GM12801 (cell line): ENCODE results near the gene EMID1.

ENCODE experiments used
- TF ChIP-seq, protein P1 (sequence below): IDR thresholded peaks from one replicate; pipeline ENCODE4 v1.5.1; 2011; ENCODE audit warnings: control low read depth; ENCODE audit not compliant: insufficient read length; ENCODE audit errors: extremely low read depth

Gene EMID1

DNA sequence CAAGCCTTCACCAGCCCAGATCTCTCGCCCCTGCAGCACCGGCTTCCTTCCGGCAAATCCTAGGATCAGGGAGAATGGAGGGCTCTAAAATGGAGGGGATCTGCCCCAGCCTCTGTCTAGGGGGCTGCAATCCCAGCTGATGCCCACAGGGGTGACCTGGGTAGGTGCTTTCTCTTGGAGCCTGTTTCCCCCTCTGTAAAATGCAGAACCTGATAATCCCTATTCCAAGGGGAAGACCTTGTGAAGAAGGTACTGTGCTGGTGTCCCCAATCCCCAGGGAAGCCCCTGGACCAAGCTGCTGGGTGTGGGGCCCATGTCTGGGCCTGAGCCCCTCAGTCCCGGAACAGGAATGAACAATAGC lies 2.8 kb downstream of the EMID1 start:
- TF ChIP-seq, protein P1, sequence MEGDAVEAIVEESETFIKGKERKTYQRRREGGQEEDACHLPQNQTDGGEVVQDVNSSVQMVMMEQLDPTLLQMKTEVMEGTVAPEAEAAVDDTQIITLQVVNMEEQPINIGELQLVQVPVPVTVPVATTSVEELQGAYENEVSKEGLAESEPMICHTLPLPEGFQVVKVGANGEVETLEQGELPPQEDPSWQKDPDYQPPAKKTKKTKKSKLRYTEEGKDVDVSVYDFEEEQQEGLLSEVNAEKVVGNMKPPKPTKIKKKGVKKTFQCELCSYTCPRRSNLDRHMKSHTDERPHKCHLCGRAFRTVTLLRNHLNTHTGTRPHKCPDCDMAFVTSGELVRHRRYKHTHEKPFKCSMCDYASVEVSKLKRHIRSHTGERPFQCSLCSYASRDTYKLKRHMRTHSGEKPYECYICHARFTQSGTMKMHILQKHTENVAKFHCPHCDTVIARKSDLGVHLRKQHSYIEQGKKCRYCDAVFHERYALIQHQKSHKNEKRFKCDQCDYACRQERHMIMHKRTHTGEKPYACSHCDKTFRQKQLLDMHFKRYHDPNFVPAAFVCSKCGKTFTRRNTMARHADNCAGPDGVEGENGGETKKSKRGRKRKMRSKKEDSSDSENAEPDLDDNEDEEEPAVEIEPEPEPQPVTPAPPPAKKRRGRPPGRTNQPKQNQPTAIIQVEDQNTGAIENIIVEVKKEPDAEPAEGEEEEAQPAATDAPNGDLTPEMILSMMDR: no peak

DNA sequence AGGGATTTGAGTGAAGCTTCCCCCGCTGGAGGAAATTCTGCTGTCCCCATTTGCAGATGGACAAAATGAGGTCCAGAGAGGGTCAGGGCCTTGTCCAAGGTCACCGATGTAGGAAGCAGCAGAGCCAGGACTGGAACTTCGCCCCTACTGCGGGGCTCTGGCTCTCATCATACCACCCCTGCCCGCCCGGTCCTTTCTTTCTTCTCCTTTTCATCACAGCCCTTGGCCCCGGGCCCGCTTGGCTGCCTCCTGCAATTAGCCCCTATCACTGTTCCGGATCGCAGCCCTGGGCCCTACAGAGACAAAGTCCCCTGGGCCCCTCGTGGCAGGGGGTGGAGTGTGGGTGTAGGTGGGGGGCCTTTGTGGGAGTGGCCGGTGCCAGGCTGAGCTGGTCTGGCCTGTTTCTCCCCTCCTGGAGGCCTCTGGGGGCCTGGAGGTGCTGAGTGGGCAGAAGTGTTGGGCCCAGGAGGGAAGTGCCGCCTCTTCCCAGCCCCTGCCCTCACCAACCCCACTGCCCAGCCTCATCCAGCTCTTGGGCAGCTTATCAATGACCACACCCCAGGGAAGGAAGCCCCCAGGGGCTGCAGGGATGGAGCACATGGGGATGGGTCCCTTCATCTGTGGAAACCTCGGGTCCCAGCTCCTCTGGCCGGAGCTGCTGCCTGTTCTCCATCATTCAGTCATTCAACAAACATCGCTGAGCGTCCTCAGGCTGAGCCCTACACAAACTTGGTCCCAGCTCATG lies 3.4 kb downstream of the EMID1 start:
- TF ChIP-seq, protein P1: no peak

DNA sequence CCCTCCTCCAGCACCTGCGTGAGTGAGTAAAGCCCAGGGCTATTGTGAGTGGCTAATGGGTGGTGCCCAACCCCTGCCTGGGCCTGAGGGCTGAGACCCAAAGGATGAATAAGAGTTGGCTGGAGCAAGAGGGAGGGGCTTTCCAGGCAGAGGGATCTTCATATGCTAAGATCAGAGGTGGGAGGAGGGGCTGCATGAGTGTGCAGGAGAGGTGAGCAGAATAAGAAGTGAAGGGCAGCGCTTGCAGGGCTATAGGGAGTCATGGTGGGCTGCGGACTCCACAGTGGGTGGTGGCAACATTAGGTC lies 3.9 kb downstream of the EMID1 start:
- TF ChIP-seq, protein P1: no peak

DNA sequence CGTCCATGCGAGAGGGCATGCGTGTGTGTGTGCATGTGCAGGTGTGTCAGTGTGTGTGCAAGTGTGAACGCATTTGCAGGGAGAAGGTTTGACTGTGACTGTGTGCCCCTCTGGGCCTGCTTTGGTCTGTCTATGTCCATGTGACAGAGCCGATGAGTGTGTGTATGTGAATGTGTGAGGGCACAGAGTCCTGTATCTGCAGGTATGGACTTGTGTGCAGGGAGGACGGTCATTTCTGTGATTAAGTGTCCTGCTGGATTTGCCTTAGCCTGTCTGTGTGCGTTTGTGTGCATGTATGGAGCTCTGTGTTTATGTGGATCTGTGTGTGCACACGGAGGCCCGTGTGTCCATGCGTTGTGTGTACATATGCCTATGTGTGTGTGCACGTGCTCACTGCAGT lies 5.4 kb downstream of the EMID1 start:
- TF ChIP-seq, protein P1: no peak

DNA sequence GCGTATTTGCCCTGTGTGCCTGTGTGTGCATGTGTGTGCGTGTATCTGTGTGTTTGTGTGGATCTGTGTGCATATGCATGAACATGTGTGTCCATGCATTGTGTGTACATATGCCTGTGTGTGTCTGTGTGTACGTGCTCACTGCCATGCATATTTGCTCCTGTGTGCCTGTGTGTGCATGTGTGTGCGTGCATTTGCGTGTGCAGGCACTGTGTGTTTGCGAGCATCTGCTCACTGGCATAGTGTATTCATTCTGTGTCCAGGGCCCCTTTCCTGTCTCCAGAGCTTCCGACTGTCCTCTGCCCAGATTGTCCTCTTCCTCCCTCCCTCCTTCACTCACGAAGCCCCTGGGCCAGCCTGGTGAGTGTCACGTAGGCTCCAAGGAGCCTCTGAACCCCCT lies 5.8 kb downstream of the EMID1 start:
- TF ChIP-seq, protein P1: no peak

DNA sequence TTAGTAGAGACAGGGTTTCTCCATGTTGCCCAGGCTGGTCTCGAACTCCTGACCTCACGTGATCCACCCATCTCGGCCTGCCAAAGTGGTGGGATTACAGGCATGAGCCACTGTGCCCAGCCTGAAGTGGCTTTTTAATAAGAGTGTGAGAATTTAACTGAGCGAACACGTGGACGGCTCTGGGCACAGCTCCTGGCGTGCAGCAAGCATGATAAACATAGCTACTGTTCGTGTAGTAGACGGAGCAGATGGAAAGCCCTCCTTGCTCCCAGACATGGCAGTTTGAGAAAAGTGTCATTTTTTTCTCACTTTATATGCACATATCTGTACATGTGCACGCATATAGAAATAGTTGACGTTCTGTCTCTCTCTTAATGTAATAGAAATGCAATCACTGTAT lies 7.0 kb downstream of the EMID1 start:
- TF ChIP-seq, protein P1: no peak

DNA sequence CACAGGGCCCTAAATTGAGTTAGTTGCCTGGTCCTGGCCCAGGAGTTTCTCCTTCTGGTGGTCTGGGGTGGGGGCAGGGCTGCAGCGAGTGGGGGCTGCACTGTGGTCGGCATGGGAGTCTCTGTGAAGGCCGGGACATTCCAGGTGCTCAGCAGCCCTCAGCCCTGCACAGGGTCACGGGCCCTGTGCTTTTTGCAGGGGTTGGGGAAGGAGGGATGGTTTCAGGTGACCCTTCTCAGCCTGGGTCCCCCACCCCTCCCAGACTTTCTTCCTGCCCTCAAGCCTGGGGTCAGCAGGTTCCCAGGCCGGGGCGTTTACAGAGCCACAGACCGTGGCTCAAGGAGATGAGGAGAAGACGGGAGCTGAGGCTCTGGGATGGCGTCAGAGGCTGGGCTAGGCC lies 7.8 kb downstream of the EMID1 start:
- TF ChIP-seq, protein P1: no peak
